SJSA1 (cell line): ENCODE results near the gene GTF2F2. TPM values are rescaled to one million over a fixed set of nuclear protein-coding genes. Genes with fewer than 3 reads are reported as not detected.
"Not testable (repeated sequence)": the region's sequence is repeated elsewhere in the genome, so short reads cannot be mapped to it uniquely, and the experiment has no call there.

Experiments
- DNase-seq, 2 experiments: peaks; one replicate each; pipeline ENCODE4 v3.0.0-alpha.2; 2015 to 2020; ENCODE audit warnings: low spot score in 2 of 2, low read depth in 1 of 2
- H3K27ac ChIP-seq: fragments of 250-450 bp; sonication (Bioruptor Pico); 2 replicates; pipeline ENCODE4 v1.5.1; 2020; ENCODE audit warnings: mild to moderate bottlenecking, moderate library complexity
- H3K27me3 ChIP-seq: fragments of 250-450 bp; sonication (Bioruptor Pico); replicated peaks from 2 replicates; pipeline ENCODE4 v1.5.1; 2020; ENCODE audit warnings: mild to moderate bottlenecking, moderate library complexity
- H3K36me3 ChIP-seq: fragments of 250-450 bp; sonication (Bioruptor Pico); 2 replicates; pipeline ENCODE4 v1.5.1; 2020; ENCODE audit warnings: mild to moderate bottlenecking
- H3K4me1 ChIP-seq: fragments of 250-450 bp; sonication (Bioruptor Pico); replicated peaks from 2 replicates; pipeline ENCODE4 v1.6.1; 2021; ENCODE audit warnings: mild to moderate bottlenecking
- H3K4me3 ChIP-seq: fragments of 250-450 bp; sonication (Bioruptor Pico); 2 replicates; pipeline ENCODE4 v1.5.1; 2020; ENCODE audit warnings: mild to moderate bottlenecking
- H3K9me3 ChIP-seq: fragments of 250-450 bp; sonication (Bioruptor Pico); replicated peaks from 2 replicates; pipeline ENCODE4 v1.5.1; 2020; ENCODE audit warnings: mild to moderate bottlenecking
- total RNA-seq: library from RNA; depleted of rRNA; stranded (reverse); fragments of >200 nt; shearing (Covaris generic); gene quantifications from 2 replicates; pipeline ENCODE4 v1.2.3, GENCODE V29; 2014

GTF2F2 gene
- total RNA-seq, 1 experiment from 2014 or later: 37.7 TPM

DNA sequence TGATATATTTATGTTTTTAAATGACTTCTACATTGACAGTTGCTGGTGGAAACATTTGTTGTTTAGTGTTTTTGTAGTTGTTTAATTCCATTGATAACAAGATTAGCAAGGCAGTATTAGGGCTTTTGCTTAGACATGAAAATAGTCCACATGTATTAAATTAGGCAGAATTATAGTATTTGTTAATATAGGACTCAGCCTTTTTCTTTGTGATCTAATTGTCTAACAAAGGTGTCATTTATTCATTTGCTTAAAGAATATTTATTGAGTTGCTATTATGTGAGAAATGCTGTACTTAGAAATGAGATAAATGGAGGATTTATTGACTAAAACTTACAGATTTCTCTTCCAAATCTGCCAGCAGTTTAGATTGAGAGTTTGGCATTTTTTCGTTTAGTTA is 122.2 kb downstream of the GTF2F2 start:
- DNase-seq: no peak
- Histone ChIP-seq H3K36me3 (0 out of 2 replicates have a peak, but pooled peaks cover 2% of the 10 kb centered on the region), H3K4me1 (0 out of 2 replicates have a peak, but pooled peaks cover 5% of the 10 kb centered on the region), H3K4me3 (no peak overlapping the region), H3K27ac (no peak overlapping the region), H3K9me3 (no peaks in the 10 kb centered on the region), H3K27me3 (no peaks in the 10 kb centered on the region)

DNA sequence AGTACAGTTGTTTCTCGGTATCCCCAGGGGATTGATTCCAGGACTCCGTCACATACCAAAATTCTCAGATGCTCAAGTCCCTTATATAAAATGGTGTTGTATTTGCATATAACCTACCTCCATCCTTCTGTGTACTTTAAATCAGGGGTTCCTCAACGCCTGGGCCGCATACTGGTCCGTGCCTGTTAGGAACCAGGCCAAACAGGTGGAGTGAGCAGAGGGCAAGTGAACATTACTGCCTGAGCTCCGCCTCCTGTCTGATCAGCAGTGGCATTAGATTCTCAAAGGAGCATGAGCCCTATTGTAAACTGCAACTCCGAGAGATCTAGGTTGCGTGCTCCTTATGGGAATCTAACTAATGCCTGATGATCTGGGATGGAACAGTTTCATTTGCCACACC is 122.8 kb downstream of the GTF2F2 start:
- no peak for DNase-seq
- no peaks in the 10 kb centered on the region for H3K27me3 ChIP-seq
- H3K27ac ChIP-seq: no peak overlapping the region
- 0 out of 2 replicates have a peak, but pooled peaks cover 5% of the 10 kb centered on the region for H3K4me1 ChIP-seq
- H3K9me3 ChIP-seq: no peaks in the 10 kb centered on the region
- H3K4me3 ChIP-seq: no peak overlapping the region
- 0 out of 2 replicates have a peak, but pooled peaks cover 2% of the 10 kb centered on the region for H3K36me3 ChIP-seq

DNA sequence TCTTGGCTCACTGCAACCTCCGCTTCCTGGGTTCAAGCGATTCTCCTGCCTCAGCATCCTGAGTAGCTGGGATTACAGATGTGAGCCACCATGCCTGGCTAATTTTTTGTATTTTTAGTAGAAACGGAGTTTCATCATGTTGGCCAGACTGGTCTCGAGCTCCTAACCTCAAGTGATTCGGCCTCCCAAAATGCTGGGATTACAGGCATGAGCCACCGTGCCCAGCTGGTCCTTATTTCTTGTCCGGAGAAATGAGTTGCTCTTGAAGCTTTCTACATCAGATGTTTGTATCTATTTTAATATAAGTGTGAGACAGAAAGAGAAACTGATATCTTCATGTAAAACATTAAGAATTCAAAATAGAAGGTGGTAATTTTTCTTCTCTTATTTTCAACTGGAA is 124.4 kb downstream of the GTF2F2 start:
- not testable (repeated sequence) for H3K4me3 ChIP-seq, H3K36me3 ChIP-seq, H3K27me3 ChIP-seq, H3K4me1 ChIP-seq, DNase-seq, H3K27ac ChIP-seq, H3K9me3 ChIP-seq

DNA sequence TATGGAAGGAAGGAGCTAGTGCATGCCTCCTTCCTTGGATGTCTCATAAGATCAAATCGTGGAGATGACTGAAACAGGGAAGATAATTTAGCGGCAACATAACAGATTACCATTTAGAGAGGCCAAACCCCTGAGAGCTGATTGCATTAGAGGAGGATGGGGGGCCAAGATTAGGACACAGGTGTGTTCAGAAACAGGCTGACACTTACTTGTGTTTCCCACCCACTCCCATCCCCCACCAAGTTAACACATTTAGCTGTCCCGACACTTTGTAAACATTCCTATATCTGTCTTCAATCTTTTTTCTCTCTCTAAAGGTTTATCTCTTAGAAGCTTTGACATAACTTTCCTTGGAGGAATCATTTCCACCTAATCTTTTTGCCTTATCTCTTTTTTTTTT is 129.4 kb downstream of the GTF2F2 start:
- no peaks in the 10 kb centered on the region for H3K4me1 ChIP-seq
- no peaks in the 10 kb centered on the region for H3K9me3 ChIP-seq
- no peaks in the 10 kb centered on the region for H3K27me3 ChIP-seq
- DNase-seq: no peak
- no peak overlapping the region for H3K4me3 ChIP-seq
- H3K27ac ChIP-seq: no peak overlapping the region
- peaks cover 13% of the 10 kb centered on the region for H3K36me3 ChIP-seq

DNA sequence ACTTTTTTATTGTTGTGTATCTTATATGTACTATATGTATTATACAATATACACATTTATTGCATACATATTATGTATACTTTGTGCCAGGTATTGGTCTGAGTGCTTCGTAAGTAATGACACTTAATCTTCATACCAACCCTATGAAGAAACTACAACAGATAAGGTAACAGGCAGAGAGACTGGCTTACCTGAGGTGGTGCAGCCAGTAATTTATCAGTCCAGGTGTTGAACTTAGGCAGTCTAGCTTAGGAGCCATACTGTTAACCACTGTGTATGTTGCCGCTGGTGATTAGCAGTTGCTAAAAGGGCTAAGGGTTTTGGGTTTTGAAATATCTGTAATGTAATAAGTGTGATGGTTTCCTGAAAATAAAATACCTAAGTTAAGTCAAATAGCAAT is 134.1 kb downstream of the GTF2F2 start:
- Histone ChIP-seq H3K9me3 (no peaks in the 10 kb centered on the region), H3K36me3 (peaks cover 13% of the 10 kb centered on the region), H3K4me3 (no peak overlapping the region), H3K27me3 (no peaks in the 10 kb centered on the region), H3K4me1 (no peaks in the 10 kb centered on the region), H3K27ac (no peak overlapping the region)
- no peak for DNase-seq

DNA sequence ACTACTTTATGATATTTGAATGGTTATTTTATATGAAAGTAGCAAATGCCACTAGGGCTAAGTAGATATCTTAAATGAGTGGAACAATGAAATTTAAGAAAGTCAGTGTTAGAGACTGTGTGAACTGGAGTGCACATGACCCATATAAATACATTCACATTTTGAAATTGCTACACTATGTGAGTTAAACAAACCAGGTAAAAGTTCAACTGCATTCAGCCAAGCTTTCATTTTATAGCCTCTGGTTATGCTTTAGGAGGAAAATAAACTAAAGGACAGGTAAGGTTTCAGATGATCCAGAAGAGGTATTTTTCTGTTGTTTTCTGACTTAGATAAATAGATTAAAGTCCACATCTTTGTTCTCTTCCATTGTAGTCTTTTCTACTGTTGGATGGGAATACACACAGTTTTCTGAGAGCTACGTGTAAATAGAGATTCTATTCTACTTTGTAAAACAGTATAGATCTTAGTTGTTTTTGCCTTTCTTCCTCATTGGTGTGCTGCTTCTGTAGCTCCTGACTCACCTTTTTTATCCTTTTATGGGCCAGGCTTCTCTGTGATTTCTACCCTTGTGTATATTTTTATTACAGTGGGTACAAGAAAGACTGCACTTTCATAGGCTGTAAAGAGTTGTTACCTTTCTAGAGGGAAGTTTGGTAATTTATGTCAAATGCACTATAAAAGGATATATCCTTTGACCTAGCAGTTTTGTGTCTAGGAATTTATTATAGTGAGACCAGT is 135.1 kb downstream of the GTF2F2 start:
- Histone ChIP-seq H3K4me3 (no peak overlapping the region), H3K27ac (no peak overlapping the region), H3K9me3 (no peaks in the 10 kb centered on the region), H3K36me3 (peaks cover 13% of the 10 kb centered on the region), H3K4me1 (no peaks in the 10 kb centered on the region), H3K27me3 (no peaks in the 10 kb centered on the region)
- no peak for DNase-seq

DNA sequence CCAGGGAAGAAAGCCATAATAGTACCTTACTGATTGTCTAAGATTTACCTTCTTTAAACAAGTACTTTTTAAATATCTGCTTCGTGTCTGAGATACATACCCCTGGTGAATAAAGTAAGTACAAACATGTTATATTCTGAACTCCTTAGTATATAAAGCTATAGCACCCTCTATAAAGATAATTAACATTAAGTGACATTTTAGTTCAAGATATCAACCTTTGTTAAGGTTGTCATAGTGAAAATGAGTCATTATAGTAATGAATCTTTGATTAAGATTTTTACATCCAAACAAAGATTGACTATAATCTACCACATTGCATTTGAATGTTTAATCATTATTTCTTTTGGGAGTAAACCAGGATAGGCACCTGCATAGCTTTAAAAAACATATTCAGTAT is 135.9 kb downstream of the GTF2F2 start:
- no peak overlapping the region for H3K4me3 ChIP-seq
- H3K27ac ChIP-seq: no peak overlapping the region
- no peaks in the 10 kb centered on the region for H3K4me1 ChIP-seq
- H3K27me3 ChIP-seq: no peaks in the 10 kb centered on the region
- peaks cover 13% of the 10 kb centered on the region for H3K36me3 ChIP-seq
- no peak for DNase-seq
- H3K9me3 ChIP-seq: no peaks in the 10 kb centered on the region

DNA sequence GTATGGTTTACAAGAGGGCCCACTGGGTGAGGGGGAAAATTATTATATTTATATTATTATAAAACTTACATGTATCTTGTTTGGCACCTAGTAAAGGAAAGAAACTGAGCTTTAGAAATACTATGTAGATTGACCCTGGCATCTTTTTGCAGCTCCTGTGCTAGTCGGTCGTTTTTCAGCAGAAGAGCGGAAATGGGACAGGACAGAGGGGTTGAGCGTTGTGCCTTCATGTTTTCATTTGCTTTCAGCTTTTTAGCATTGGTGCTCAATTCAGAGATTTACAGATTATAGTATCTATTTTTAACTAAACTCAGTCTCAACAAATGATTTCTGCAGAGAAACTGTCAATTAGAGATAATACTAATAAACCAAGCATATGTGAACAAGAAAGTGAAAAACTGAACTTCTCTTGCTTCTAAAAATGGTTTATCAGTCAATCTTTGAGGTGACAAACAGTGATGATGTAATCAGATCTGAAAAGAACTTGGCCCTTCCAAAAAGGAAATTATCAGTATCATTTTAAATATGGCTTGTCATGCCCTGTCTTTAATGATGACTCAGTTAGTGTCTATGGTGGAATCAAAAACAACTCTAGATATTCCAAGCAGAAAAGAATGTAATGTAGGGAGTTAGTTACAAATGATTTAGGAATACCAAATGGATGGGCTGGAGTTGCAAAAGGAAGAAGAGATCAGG is 137.5 kb downstream of the GTF2F2 start:
- no peak overlapping the region for H3K27ac ChIP-seq
- no peaks in the 10 kb centered on the region for H3K4me1 ChIP-seq
- no peaks in the 10 kb centered on the region for H3K9me3 ChIP-seq
- peaks cover 12% of the 10 kb centered on the region for H3K36me3 ChIP-seq
- DNase-seq: no peak
- no peak overlapping the region for H3K4me3 ChIP-seq
- no peaks in the 10 kb centered on the region for H3K27me3 ChIP-seq

DNA sequence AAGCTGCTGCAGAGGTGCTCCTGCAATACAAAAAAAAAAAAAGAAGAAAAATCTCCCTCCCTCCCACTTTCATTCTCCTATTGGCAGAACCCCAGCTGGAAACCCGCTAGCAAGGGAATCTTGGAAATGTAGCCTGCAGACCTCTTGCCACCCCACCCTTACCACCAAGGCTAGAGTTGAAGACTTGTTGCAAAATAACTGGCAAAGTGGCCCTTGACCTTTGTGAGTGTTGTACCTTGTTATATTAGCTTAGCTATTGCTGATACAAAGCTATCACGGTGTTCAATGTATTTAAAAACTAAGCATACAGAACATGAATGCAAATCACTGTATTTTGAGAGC is 138.0 kb downstream of the GTF2F2 start:
- Histone ChIP-seq H3K27me3 (no peaks in the 10 kb centered on the region), H3K4me3 (no peak overlapping the region), H3K9me3 (no peaks in the 10 kb centered on the region), H3K36me3 (peaks cover 9% of the 10 kb centered on the region), H3K4me1 (no peaks in the 10 kb centered on the region), H3K27ac (no peak overlapping the region)
- DNase-seq: no peak

DNA sequence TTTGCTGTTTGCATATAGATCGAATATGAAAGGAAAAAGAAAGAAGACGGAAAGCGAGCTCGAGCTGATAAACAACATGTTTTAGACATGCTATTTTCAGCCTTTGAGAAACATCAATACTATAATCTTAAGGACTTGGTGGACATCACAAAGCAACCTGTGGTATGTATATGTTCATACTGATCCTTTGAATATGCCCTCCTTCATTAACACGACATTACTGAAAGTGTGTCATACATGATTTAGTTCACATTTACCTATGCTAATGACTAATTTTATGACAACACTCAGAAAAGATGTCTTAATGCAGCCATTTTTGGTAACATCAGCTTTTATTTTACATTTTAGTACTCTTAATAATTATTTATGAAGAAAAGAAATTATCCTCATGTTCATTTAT is 146.9 kb downstream of the GTF2F2 start:
- H3K36me3 ChIP-seq: no peaks in the 10 kb centered on the region
- no peaks in the 10 kb centered on the region for H3K27me3 ChIP-seq
- DNase-seq: no peak
- no peaks in the 10 kb centered on the region for H3K9me3 ChIP-seq
- H3K4me1 ChIP-seq: no peaks in the 10 kb centered on the region
- H3K27ac ChIP-seq: no peak overlapping the region
- H3K4me3 ChIP-seq: no peak overlapping the region

DNA sequence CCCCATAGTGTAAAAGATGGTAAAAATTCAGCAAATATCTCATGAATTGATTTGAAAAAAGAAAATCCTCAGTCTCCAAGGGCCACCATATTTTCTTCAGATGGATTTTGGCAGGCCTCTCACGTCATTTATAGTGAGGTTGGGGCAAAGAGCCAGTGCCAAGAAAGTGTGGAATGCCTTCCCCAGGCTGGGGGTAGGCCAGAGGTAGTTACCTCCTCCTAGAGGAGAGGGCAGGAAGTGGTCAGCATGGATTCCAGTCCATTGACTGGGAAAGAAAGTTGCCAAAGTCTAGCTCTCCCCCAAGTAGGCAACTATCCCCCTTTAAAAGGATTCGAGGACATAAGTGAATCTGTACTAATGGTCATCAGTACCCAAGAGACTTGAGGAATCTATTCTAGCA is 148.9 kb downstream of the GTF2F2 start:
- Histone ChIP-seq H3K9me3 (no peaks in the 10 kb centered on the region), H3K4me1 (no peaks in the 10 kb centered on the region), H3K36me3 (no peaks in the 10 kb centered on the region), H3K27me3 (no peaks in the 10 kb centered on the region), H3K4me3 (no peak overlapping the region), H3K27ac (no peak overlapping the region)
- no peak for DNase-seq

DNA sequence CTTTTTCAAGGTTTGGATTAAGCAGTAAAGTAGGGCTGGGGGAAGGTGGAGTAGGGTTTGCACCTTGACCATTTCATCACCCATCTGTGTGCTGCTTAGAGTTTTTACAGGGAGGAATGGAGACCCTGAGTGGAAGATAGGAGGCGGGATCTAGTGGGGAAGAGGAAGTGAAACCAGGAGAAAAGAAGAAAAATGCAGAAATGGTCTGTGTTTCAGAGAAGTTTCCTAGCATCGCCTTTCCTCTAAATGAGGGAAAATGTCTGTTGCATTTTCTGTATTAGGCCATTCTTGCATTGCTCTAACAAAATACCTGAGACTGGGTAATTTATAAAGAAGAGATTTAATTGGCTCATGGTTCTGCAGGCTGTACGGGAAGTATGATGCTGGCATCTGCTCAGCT is 156.6 kb downstream of the GTF2F2 start:
- Histone ChIP-seq H3K9me3 (no peaks in the 10 kb centered on the region), H3K27me3 (no peaks in the 10 kb centered on the region), H3K4me3 (no peak overlapping the region), H3K27ac (no peak overlapping the region), H3K36me3 (no peaks in the 10 kb centered on the region), H3K4me1 (0 out of 2 replicates have a peak, but pooled peaks cover 8% of the 10 kb centered on the region)
- no peak for DNase-seq

DNA sequence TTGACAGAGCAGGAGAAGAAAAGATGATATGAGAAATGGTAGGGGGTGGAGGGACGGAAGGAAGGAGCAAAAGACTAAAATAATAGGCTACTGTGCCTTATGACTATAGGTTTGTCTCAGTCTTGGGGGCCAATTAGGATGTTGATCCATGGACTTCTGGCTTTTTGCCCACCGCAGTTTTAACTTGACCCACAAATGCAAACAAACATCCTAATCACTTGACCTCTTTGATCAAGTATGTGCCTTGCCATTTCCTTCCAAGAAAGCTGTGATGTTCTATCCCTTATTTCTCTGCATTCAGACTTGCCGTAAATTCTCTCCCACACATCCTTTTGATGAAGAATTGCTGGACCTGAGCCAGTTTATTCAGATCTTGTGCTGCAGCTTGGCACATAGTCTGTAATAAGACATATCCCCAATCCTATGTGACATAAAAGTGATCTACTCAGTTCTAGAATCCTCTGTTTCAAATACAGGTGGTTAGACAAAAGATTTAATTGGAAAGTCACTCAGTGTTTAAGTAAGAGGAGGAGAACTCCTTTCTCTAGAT is 157.9 kb downstream of the GTF2F2 start:
- 0 out of 2 replicates have a peak, but pooled peaks cover 8% of the 10 kb centered on the region for H3K4me1 ChIP-seq
- H3K9me3 ChIP-seq: no peaks in the 10 kb centered on the region
- H3K4me3 ChIP-seq: no peak overlapping the region
- no peaks in the 10 kb centered on the region for H3K27me3 ChIP-seq
- H3K36me3 ChIP-seq: no peaks in the 10 kb centered on the region
- H3K27ac ChIP-seq: no peak overlapping the region
- no peak for DNase-seq

DNA sequence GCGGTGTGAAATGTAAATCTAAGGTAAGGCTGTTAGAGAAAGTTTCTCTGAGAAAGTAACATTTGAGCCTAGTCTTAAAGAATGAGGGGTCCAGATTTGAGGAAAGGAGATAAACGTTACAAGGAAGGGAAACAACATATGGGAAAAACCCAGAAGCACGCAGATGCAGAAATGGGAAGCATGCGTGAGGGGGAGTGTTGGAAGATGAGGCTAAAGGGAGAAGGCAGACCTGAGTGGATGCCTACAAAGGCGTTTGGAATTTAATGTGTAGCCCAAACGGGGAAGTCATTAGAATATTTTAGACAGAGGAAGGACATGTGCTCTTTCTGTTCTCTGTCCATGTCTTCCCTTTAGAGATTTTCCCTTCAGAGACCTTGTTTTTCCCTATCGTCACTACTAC is 159.7 kb downstream of the GTF2F2 start:
- Histone ChIP-seq H3K4me3 (no peak overlapping the region), H3K36me3 (peaks cover 3% of the 10 kb centered on the region), H3K9me3 (no peaks in the 10 kb centered on the region), H3K27ac (no peak overlapping the region), H3K27me3 (no peaks in the 10 kb centered on the region), H3K4me1 (0 out of 2 replicates have a peak, but pooled peaks cover 8% of the 10 kb centered on the region)
- no peak for DNase-seq
